ENCODE results near the gene PSMC1.
"Not testable (repeated sequence)": the region's sequence is repeated elsewhere in the genome, so short reads cannot be mapped to it uniquely, and the experiment has no call there.

Gene PSMC1

DNA sequence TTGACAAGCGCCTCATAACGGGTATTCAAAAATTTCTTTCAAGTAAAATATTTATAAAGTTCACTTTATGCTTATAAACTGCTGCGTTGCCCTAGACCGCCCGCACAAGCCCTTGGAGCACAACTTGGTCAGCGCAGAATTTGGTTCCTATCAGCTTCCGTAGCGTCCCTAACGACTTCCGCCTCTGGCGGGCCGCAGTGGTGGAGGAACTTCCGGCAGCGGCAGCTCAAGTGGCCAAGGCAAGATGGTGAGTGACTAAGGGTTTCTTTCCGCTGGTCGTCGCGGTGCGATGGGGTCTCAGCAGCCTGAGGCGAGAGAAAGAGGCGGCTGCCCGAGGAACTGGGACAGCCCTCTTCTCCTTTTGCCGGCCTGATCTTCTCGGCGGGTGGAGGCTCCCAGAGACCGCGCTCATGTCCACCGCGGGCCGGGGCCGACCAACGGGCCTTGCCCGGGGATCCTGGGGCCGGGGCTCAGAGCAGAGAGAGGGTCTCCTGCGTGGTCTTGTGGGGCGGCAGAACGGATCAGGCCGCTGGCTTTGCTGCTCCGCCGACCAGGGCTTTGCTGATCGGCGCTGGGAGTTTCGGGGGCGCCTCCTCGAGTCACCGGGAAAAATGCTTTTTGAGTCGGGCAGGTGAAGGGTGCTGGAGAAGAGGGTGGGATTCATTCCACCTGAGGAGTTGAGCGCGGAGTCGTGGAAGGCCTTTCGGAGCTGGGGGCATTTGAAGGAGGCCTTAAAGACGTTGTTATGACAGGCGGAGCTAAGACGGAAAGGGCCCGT lies at the start of gene PSMC1:
Gene PSMC1 (plus strand): TSS at position 200 of the 778 bp plus-strand sequence. CDS start 45 bp downstream, at position 245.
- DNase-seq, result peak; percentile 90

DNA sequence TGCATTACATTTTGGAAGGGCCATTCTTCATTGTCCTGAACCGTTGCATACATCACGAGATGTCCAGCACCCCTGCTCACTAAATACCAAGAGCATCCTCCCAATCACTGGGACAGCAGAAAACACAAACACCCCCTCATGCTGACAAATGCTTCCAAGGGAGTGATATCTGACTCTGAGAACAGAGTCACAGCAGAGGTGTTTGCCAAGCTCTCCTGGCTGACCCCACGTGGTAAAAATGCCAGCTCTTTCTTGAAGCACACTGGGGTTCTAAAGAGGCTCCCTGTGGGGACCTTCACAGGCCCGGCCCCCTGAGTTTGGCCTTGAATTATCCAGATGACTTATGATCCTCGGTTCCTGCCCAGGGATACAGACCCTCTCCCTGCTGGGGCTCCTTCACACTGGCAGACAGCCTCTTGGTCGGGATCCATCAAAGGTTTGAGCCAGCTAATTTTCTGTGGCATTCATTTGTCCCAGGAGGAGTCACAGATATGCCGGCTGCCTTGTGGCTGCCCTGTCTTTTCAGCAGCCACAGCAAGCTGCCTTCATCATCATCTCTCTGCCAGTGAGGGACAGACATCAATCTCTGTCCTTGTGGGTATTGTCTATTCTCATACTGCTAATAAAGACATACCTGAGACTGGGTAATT lies 43.1 kb upstream of the PSMC1 start:
- no peak for DNase-seq

DNA sequence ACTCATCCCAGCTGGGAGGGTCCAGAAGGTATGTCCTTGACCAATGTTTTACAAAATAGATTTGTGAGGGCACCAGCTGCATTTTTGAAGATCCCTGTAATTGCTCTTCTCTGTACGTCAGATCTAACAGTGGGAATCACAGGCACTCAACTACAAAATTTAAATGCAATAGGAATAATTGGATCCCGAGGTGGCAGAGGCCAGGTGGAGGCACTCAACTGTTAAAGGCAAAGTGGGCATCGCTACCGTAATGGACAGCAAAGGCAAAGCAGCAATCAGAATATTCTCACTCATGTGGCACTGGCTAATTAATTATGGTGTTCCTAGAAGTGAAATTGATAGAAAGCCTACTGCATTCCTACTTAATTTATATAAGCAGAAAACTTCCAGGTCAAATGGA lies 27.9 kb upstream of the PSMC1 start:
- DNase-seq, result no peak

DNA sequence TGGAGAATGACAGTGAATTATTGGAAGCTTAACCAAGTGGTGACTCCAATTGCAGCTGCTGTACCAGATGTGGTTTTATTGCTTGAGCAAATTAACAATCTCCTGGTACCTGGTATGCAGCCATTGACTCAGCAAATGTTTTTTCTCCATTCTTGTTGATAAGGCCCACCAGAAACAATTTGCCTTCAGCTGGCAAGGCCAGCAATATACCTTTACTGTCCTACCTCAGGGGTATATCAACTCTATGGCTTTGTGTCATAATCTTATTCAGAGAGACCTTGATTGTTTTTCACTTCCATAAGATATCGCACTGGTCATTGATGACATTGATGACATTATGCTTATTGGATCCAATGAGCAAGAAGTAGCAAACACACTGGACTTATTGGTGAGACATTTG lies 26.4 kb upstream of the PSMC1 start:
- DNase-seq, result not testable (repeated sequence)

DNA sequence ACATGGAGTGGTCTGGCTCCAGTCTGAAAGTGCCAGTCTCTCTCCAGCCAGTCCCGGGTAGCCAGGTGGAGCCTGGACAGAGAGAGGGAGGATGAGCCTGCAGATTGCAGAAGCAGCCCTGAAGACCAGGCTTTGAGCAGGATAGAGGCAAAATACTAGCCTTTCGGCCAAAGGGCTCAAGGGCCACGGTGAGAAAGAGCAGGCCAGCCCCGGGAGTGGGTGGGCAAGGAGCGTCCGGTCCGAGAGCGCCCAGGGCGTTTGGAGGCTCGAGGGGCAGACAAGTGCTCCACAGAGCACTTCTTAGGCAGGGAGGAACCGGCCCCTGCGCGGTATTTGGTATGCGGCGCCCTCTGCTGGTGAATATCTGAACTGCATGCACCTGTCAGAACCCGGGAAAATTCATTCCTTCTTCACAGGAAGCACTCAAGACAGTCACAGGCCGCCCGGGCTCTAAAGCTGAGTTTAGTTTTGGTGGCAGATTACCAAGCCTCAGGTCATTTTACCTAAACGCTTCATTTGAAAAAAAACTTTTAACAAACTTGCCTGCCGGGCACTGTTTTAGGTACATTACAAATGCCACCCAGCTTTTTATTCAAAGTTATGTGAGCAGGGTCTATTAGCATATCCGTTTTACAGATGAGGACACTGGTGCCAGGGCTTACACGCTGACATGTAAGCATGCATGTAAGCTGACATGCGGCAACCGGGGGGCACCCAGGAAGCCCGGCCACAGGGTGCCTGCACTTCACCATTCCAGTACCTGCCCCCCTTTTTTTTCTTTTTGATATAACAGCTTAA lies 21.0 kb upstream of the PSMC1 start:
- DNase-seq, result peak; percentile 71

DNA sequence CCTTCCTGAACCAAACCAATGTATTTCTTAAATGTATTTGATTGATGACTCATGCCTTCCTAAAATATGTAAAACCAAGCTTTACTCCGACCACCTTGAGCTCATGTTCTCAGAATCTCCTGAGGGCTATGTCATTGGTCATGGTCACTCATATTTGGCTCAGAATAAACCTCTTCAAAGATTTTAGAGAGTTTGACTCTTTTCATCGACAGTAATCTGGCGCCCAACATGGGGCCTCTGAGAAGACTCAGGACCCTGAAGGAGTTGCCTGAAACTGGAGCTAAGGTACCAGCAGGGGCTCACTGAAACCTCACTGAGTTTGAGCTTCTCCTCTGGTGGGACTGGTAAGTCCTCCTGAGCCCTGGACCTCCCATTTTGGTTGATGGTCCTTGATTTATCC lies 17.2 kb upstream of the PSMC1 start:
- DNase-seq, result no peak

DNA sequence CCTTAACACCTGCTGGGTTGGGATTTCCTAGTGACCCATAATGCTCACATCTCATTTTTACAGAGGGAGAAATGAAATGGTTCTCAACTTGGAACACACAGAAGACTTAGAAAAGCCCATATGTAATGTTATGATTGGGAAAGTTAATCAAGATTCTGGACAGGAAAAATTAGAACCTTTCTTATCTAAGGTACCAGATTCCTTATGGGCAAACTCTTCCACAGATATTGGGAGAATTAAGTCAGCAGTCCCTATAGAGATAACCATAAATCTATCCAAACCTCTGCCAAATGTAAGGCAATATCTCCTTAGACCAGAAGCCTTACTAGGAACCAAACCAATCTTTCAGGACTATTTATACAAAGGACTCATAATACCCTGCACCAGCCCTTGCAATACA lies 13.9 kb upstream of the PSMC1 start:
- no peak for DNase-seq

DNA sequence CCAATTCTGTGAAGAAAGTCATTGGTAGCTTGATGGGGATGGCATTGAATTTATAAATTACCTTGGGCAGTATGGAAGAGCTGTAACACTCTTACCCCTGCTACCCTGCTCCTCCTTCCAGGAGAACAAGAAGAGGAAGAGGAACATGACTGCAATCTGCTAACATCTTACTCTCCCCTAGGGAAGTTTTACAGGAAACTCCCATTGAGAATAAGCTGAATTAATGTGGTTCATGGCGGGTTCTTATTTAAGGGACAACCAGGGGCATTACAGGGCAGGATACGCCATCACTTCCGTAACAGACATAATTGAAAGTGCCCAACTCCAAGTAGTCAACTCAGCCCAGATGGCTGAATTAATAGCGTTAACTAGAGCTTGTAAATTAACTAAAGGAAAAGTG lies 9.4 kb upstream of the PSMC1 start:
- no peak for DNase-seq

DNA sequence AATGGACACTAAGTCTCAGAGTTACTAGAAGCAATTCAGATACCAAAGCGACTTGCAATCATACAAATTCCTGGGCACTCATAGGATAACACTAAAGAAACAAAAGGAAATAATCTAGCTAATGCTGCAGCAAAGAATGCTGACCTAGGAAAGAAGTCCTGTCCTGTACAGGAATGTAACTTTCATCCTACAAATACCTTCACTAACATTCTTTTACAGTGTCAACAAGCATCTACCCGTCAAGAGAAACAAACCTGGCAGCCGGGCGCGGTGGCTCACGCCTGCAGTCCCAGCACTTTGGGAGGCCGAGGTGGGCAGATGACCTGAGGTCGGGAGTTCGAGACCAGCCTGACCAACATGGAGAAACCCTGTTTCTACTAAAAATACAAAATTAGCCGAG lies 8.9 kb upstream of the PSMC1 start:
- not testable (repeated sequence) for DNase-seq

DNA sequence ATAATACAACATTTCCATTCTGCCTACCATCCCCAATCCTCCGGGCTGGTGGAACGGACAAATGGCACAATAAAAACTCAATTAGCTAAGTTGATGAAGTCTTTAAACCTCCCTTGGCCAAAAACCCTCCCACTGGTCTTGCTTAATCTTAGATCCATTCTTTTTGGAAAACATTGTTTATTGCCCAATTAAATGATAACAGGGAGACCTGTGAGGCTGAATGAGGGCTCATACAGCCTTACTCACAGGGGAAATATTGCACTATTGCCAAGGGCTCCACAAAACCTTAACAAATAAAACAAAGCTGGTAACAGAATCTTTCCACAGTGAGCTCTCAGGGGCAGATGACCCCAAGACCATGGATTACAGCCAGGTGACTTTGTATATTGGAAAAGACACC lies 7.8 kb upstream of the PSMC1 start:
- DNase-seq, result no peak

DNA sequence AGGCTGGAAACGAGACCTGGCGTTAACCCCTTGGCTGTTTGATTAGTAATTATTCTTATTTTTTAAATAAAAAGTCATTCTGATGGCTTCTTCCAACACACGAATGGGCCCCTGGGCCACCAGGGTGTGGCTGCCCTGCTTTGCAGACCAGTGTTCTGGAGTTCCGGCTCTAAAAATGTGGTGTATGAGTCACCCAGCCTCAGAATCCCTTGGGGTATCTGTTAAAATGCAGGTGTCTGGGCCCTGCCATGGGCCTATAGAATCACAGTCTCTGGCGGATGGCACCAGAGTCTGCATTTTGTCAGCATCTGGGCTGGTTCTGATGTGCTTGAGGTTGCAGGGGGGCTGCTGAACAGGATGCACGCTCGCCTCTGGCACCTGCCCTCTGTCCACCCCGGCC lies 2.5 kb upstream of the PSMC1 start:
- no peak for DNase-seq

DNA sequence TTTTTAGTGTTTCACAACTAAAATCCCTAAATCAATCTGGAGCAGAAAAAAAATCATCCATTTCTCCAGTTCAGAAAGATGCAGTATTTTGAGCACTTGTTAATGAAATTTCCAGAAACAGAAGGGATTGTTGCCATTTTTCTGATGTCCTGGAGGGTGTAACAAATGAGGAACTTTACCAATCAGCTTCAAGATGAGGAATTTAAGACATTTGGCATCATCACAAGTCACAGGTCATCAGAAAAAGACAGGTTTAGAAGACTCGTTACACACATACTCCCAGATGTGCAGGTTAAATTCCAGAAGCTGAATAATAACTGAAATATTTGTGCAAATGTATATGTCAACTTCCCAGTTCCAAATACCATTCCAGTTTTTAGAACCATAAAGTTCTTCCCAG lies 482 bp upstream of the PSMC1 start:
- no peak for DNase-seq

DNA sequence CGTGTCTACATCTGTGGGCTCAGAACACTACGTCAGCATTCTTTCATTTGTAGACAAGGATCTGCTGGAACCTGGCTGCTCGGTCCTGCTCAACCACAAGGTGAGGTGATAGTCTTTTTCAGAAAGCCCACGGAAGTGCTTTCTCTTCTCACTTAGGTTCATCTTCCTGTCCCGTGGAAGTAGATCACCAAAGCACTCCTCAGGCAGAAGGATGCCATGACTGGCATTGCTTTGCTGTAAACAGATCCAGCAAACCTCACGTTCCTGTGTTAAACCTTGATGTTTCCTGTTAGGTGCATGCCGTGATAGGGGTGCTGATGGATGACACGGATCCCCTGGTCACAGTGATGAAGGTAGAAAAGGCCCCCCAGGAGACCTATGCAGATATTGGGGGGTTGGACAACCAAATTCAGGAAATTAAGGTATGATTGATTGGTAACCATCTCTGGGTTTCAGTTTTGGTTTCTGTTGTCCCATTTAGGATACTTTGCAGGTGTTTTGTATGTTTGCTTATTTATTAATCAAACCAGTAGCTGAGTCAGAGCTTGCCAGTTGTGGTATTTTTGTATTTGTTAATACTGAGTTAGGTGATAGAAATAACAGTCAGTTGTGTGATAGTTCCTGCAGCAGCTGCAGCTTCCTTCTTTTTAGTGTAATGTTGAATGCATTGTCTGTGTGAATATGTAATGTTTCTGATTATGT lies 7.5 kb downstream of the PSMC1 start:
- DNase-seq, result no peak

DNA sequence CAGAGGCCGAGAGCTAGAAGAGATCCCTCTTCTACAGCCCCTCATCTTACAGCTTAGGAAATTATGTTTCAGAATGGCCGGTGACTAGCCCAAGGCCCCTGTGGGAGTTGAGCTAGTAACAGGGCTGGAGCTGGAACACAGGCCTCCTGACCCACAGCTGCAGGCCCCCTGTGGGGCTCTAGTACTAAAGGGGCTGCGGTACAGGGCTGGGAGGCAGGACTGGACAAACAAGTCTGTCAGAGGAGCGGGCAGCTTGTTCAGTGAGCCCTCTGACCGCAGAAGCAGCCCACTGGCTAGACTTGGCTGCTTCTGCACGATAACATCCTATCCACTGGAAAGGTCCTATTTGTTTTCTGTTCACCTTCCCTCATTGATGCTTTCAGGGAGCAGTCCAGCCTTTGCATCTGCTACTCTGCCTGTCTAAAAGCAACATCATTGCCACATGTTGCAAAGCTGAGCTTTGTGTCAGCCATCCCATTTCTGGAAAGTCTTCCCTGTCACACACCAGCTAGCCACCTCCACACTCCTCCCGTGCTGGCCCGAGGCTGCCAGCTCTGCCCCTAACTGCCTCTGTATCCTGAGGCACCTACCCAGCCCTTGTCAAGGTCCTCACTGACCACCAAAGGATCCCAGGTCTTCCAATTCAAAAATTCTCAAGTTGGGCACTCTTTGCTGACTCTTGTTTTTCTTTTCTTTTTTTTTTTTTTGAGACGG lies 10.2 kb downstream of the PSMC1 start:
- DNase-seq, result no peak

DNA sequence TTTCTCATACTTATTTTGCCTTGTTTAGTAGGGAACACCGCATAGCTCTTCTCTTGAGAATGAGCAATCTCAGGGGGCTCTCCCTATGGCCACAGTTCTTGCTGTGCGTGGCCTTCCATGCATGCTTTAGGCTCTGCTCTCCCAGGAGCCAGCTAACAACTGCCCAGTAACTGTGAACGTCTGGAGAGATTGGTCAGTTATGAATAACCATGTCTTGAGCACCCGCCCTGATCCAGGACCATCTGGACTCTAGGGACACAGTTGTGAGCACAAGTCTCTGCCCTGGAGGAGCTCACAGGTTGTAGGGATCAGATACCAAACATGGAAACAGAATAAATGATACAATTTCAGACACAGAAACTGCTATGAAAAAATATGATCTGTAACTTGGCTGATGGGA lies 12.1 kb downstream of the PSMC1 start:
- DNase-seq, result no peak

DNA sequence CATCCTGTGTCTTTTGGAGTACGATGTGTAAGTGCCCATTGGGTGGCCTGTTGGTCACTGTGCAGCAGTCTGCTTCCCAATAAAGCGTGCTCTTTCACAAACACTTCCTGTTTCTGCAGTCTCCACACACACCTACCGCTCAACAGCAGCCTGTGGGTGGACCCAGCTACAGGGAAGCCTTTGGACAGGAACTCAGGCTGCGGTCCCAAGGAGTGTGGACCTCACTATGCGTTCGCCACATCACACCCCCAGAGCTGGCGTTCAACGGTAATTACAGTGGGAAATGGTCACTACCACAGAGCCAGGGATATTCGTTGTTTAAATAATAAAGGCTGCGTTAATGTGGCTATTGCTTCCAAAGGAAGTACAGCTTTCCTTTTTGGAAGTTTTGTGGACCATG lies 16.2 kb downstream of the PSMC1 start:
- no peak for DNase-seq

DNA sequence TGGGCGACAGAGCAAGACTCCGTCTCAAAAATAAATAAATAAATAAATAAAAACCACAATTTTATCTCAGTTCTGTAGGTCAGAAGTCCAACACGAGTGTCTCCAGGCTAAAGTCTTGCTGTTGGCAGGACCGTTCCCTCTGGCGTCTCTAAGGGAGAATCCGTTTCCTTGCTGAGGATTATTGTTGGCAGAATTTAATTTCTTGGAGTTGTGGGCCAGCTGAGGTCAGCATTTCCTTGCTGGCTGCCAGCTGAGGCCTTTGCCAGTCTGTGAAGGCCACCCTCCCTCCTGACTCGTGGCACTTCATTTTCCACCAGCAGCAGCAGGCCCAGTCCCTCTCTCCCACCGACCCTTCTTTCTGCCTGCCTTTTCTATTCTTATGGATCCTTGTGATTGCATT lies 17.2 kb downstream of the PSMC1 start:
- DNase-seq, result no peak

DNA sequence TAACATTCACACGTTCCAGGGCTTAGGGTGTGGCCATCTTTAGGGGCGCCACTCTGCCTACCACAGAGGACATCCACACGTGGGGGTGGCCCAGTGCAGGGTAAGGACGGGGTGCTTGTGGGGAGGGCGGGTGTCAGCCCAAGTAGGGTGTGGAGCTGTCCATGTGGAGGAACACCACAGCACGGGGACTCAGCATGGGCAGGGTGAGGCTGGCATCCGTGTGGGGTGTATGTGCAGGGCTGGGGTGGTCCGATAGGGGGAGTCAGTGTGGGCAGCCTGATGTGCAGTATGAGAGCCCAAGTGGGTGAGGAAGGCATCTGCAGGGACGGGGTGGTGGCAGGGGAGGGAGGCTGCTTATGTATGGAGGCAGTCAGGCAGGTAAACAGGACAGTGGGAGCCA lies 17.7 kb downstream of the PSMC1 start:
- no peak for DNase-seq

DNA sequence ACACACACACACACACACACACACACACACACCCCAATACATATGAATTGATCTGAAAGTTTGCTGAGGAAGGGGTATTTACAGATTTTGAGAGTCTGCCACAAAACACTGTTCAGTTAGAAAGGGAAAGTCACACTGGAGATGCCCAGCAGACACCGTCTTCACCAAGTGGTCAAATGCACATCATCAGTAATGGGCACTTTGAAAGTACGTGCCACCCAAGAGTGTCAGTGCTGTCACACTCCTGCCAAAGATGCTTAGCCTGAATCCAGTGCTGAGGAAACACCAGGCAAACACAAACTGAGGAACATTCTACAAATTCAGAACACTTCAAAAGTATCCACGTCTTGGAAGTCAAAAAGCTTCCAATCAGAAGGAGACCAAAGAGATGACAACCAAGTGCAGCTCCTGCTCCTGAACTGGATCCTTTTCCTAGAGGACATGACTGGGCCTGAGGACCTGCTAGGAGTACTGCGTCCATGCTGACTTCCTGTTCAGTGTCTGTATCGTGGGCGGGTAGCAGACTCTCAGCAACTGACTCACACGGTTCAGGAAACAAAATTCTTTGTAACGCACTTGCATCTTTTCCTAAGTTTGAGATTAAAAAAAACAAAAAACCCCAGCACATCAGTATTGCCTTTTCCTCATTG lies 18.6 kb downstream of the PSMC1 start:
- DNase-seq, result no peak

DNA sequence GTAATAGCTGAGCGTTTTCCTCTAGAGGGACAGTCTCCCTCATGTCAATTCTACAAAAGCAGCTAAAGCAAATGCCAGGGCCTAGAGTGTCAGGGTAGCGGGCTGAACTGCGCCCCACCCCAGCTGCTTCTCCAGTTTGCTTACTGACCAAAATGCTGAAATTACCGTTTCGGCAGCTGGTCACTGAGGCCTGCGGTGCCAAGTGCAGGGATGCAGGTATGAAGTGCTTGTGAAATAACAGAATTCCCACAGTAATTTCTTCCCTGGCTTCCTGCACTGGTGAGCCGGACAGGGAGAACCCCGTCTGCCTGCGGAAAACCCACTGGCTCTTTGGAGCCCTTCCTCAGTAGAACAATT lies 19.1 kb downstream of the PSMC1 start:
- no peak for DNase-seq

DNA sequence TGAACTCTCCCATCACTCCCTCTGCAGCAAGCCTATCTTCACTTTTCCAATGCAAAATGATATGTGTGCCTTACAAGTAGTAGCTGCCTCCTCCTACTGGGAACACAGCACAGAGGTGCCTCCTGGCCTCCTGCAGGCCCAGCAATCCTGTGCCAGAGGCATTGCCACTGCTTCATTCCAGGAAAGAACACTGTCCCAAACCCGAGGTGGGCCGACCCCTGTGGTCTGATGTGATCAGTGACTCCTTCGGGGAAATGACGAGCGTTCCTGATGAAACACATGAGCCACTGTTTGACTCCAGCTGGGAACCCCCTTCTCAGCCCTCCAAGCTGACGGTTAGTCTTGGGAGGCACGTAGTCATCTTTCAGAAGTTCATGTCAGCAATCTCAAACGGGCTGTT lies 19.5 kb downstream of the PSMC1 start:
- no peak for DNase-seq

Measured in NCI-H1092 treated with DMSO at 0.1 percent for 48 hours (cell line).